GM21737 (cell line): Measurements from ENCODE around the gene FER.
"Not testable (repeated sequence)": the region's sequence is repeated elsewhere in the genome, so short reads cannot be mapped to it uniquely, and the experiment has no call there.

Source experiments
- ATAC-seq: cut with Tn5 transposase; IDR thresholded peaks from one replicate; pipeline ENCODE4 v1.9.1; 2021; ENCODE audit warnings: mild to moderate bottlenecking, moderate library complexity; ENCODE audit not compliant: unreplicated experiment

Gene FER

GRCh38 chr5:108869066-108869465, 121.4 kb downstream of the FER start:
- no peak for ATAC-seq

- no peak for ATAC-seq
Observed at GRCh38 chr5:108876451-108876850, 128.8 kb downstream of the FER start.

DNA sequence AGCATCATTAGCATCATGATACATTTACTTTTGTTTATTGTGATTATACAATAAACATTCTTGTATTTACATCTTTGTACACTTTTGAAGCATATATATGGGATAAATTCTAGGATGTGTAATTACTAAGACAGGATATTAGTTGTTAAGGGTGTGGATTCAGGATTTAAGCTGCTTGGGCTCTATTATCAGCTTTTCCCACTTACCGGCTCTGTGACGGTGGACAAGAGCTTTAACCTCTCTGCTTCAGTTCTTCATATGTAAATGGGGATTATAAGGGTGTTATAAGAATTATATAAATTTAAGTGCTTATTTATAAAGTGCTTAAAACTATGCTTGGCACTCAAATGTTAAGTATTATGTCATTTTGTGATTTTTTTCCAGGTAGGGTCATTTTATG, 131.1 kb downstream of the FER start:
- no peak for ATAC-seq

- ATAC-seq, result no peak
Observed at GRCh38 chr5:108881133-108881532, 133.4 kb downstream of the FER start.

DNA sequence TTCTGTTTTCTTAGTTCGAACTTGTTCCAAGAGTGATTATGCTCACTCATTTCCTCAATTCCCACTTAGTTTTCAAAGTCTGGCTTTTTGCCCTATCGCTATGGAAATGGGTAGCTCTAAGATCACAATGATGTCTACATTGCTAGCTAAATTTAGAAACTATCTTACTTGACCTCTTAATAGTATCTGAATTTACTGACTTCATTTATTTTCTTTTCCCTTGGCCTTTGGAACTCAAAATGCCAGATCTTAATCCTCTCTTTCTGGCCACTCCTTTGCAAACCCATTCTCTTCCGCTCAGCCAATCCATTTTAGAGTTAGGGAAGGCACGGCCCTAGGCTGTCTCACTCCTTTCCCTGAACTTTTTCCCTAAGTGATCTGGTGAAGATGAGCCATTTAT, 137.0 kb downstream of the FER start:
- ATAC-seq, result no peak

GRCh38 chr5:108898257-108898656, 150.6 kb downstream of the FER start:
- no peak for ATAC-seq

DNA sequence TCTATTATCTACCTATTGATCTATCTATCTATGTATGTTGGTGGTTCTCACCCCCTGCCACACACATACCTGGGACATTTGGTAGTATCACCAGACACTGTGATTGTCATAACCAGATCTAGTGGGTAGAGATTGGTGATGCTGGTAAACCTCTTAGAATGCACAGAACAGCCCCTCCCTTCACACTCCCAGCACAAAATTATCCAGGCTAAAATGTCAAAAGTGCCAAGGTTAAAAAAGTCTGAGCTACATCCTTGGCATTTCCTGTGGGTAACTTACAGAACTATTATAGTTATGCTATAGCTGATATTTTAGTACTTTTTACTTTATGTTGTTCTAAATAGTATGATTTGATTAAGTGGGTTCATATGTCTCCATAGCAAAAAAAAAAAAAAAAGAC, 151.0 kb downstream of the FER start:
- ATAC-seq, result no peak

GRCh38 chr5:108899244-108899643, 151.5 kb downstream of the FER start:
- ATAC-seq, result not testable (repeated sequence)

GRCh38 chr5:108900668-108901067, 153.0 kb downstream of the FER start:
- ATAC-seq, result no peak

DNA sequence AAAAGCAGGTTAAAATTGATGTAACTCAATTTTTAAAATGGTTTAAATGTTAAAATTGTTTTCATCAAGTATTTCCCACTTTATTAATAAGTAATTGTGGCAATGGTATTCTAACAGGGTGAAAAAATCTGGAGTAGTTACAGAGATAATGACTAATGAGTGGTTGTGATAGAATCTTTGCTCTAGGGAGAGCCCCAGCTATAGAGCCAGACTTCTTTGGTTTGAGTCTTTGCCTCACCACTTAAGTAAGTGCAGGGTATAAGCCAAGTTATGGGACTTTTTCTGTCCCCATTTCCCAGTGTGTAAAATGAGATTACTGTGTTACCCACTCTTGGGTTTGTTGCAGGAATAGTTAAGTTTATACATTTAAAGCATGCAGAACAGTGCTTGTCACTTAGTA, 158.1 kb downstream of the FER start:
- ATAC-seq, result no peak

DNA sequence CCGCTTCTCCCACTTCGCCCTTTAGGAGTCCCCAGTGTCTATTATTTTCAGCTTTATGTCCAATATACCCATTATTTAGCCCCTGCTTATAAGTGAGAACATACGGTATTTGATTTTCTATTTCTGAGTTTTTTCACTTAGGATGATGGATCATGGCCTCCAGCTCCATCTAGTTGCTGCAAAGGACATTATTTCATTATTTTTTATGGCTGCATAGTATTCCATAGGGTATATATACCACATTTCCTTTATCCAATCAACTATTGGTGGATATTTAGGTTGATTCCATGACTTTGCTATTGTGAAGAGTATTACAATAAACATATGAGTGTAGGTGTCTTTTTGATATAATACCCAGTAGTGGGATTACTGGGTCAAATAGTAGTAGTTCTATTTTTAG, 162.9 kb downstream of the FER start:
- ATAC-seq, result no peak

DNA sequence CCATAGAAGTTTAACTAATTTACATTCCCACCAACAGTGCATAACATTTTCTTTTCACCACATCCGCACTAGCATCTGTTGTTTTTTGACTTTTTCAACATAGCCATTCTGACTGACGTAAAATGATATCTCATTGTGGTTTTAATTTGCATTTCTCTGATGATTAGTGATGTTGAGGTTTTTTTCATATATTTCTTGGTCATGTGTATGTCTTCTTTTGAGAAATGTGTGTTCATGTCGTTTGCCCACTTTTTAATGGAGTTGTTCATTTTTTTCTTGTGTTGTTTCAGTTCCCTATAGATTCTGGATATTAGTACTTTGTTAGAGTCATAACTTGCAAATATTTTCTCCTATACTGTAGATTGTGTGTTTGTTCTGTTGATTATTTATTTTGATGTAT, 163.4 kb downstream of the FER start:
- peak; percentile 67 for ATAC-seq

- ATAC-seq, result no peak
Observed at GRCh38 chr5:108917596-108917995, 169.9 kb downstream of the FER start.

GRCh38 chr5:108919591-108920326, 172.1 kb downstream of the FER start:
- no peak for ATAC-seq

- ATAC-seq, result no peak
Observed at GRCh38 chr5:108924457-108924961, 176.8 kb downstream of the FER start.

DNA sequence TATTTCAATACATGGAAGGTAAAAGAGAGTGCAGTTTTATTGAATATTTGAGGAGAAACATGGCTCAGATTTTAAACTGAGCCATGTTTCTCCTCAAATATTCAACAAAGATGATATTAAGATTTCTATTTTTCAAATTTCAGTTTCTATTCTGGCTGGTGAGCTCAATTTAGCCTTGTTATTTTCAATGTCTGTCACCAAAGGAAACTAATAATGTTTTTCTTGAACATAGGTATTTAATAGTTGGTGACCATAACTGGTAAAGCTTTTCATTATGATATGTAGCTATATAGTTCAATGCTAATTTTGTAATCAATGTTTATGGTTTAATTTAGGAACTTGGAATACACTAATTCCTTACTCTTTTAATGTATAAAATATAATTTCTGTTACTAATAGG, 177.4 kb downstream of the FER start:
- no peak for ATAC-seq

DNA sequence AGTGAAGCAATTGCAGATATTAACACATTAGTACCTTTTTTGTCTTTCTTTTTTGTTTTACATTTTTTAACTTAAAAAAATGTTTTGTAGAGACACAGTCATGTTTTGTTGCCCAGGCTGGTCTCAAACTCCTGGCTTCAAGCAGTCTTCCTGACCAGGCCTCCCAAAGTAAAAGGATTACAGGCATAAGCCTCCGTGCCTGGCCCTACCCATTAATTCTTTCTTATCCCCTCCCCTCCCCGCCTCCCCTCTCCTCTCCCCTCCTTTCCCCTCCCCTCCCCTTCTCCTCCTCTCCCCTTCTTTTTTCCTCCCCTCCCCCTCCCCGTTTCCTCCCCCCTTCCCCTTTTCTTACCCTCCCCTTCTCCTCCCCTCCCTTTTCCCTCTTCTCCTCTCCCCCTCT, 182.4 kb downstream of the FER start:
- no peak for ATAC-seq

DNA sequence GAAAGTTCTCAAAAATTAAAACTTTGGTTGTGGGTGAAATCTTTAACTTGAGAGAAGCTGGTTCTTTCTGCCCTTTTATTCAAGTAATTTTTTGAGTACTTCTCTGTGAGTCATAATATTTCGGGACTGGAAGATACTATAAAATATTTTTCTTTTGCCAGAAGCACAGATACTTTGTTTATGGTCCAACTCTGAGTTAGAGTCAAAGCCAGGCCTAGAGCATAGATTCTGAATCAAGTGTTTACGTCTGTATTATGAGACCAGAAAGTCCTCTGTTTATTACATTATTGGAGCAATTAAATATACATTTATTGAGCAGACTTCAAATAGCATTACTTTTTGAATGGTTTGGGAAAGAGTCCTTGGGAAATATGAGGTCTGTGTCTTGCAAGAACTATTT, 187.9 kb downstream of the FER start:
- ATAC-seq, result no peak

GRCh38 chr5:108937221-108937620, 189.5 kb downstream of the FER start:
- ATAC-seq, result no peak

DNA sequence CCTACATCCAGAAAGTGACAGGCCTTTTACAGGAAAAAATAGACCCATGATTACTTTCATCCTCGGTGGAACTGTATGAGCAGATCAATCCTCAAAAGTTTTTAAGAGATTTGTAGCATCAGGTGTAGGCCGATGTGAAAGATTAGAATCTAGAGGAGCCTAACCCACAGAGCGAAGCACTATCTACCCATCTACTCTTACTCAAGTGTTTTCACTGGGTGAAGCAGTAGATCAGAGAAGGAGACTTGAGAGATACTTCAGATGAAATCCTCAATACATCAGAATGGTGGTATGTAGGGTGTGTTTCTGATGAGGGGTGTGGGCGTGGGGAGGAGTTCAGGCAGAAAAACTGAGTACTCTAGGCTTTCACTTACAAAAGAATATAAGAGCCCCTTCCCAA, 192.8 kb downstream of the FER start:
- no peak for ATAC-seq

- no peak for ATAC-seq
Observed at GRCh38 chr5:108941746-108942145, 194.0 kb downstream of the FER start.

GRCh38 chr5:108942701-108943100, 195.0 kb downstream of the FER start:
- no peak for ATAC-seq

DNA sequence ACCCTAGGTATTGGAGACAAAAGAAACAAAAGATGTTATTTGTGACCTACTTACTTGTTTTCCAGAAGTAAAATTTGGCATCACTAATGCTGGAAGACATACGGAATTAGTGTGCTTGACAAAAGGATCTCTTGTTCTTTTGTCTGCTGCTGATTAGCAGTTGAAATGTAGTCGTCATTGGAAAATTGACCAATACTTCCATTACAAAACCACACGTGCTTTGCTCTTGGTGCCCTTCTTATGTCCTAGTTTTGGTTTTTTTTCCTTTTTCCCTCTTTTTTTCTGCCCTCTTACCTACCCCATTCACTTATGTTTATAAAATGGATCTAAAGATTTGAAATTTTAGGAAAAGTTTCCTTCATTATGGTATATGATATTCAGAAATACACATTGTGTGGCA, 197.4 kb downstream of the FER start:
- ATAC-seq, result no peak
